ENCODE data around the gene MPEG1.

MPEG1 gene, protein sequence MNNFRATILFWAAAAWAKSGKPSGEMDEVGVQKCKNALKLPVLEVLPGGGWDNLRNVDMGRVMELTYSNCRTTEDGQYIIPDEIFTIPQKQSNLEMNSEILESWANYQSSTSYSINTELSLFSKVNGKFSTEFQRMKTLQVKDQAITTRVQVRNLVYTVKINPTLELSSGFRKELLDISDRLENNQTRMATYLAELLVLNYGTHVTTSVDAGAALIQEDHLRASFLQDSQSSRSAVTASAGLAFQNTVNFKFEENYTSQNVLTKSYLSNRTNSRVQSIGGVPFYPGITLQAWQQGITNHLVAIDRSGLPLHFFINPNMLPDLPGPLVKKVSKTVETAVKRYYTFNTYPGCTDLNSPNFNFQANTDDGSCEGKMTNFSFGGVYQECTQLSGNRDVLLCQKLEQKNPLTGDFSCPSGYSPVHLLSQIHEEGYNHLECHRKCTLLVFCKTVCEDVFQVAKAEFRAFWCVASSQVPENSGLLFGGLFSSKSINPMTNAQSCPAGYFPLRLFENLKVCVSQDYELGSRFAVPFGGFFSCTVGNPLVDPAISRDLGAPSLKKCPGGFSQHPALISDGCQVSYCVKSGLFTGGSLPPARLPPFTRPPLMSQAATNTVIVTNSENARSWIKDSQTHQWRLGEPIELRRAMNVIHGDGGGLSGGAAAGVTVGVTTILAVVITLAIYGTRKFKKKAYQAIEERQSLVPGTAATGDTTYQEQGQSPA

DNA sequence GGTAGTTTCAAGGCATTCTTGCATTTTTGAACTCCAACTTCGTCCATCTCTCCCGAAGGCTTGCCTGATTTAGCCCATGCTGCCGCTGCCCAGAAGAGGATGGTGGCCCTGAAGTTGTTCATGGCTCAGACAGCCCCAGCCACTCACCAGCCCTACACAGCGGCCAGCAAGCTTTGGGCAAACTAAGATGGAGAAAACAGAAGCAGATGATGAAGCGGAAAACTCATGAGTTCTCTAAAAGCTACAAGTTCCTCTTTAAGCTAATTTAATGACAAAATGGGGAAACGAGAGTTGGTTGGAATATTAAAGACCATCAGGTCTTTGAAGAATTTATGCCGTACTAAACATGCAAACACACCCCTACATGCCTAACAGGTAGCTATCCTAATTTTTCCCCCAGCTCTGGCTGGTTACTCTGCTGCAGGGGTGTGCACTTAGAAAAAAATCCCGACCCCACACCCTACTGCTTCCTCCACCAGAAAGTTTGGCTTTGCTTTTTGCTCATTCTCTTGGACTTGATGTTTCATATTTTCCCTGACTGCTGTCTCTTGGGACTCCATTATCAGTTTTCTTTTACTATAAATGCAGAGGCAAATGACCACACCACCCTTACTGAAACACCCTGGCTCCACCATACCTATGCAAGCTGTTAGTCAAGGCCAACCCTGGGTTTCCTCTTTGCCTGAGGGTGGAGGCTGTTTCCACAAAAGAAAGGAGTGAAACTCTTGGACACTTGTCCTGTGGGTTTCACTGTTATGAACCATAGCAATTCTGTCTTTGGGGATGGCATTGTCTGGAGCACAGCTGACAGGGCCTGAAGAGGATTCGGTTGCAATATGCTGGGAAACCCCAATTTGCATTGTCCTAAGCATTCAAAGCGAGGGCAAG, at the start of gene MPEG1:
Gene MPEG1, minus strand, starts transcription at position 184 of the 888 bp plus-strand sequence. Its CDS starts 62 bp downstream, at position 122.
- no peak for DNase-seq (ENCODE audit: low spot score)

- no peak for DNase-seq (ENCODE audit: low spot score)
Measured at GRCh38 chr11:59262177-59262818, 49.6 kb upstream of the MPEG1 start.

DNA sequence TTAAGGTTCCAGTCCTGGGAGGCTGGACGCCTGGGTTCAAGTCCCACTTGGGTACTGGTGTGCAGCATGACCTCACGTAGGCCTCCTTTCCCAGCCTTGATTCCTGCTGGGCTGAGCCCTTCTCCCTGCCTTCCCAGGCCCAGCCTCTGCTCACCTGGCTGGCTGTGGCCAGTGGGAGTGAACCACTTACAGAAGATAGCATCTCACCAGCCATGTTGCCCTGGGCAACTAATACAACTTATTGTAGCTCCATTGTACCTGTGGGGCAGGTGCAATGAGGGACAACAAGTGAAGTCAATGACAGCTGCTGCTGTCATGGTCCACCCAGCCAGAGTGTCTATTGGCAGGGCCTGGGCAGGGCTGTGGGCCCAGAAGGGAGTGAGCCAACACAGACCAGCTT, 48.4 kb upstream of the MPEG1 start:
- DNase-seq (ENCODE audit: low spot score): no peak

GRCh38 chr11:59259867-59260475, 47.2 kb upstream of the MPEG1 start:
- DNase-seq (ENCODE audit: low spot score): no peak

DNA sequence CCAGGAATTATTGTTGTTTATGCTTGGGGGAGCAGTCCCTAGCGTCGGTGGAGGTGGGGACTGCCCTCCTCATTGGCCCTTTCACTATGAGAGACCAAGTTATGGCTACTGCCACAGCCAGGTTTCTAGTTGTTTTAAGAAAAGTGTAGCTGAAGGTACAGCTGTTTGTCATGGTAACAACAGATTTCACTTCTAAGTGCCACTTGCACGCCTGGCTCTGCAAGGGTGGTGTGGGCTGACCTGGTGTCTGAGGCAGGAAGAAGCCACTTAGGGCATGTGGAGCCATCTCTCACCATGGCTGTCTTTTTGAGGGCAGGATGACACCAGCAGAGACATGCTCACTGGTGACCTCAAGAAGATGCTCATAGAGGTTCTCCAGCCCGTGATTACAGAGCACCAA, 46.3 kb upstream of the MPEG1 start:
- no peak for DNase-seq (ENCODE audit: low spot score)

DNA sequence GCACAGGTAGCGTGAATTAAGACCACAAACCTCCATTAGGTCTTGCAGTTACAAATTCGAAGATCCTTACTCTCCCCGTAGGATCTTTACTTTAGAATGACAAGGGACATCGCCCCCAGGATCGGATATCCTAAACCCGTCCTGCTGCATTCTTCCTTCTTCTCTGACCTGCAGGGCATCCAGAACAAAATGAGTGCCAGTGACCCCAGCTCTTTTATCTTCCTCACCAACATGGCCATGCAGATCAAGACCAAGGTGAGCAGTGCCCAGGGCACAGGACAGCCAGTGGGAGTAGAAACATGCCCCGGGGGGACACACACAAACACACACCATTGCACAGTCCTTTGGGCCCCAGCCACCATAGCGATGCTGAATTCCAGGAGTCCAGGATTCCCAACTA, 42.6 kb upstream of the MPEG1 start:
- no peak for DNase-seq (ENCODE audit: low spot score)

- DNase-seq (ENCODE audit: low spot score): no peak
Measured at GRCh38 chr11:59254286-59254685, 41.6 kb upstream of the MPEG1 start.

DNA sequence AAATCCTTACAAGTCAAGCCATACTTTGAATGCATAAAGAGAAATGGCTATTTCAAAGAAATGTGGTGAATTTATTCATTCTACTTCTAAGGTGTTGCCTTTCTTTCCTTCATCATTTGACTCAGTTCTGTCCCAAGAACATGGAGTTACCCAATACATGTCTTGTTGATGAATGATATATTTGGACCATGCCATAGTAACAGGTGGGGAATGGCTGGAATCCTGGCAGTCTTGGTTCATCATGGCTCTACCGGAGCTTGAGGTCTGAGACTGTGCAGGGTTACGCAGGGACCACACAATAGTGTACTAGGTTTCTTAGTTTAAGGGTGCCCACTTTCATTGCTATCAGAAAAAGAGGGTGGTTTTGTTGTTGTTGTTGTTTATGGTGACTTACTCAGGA, 40.3 kb upstream of the MPEG1 start:
- no peak for DNase-seq (ENCODE audit: low spot score)

- DNase-seq (ENCODE audit: low spot score): no peak
Measured at GRCh38 chr11:59249535-59249934, 36.8 kb upstream of the MPEG1 start.

DNA sequence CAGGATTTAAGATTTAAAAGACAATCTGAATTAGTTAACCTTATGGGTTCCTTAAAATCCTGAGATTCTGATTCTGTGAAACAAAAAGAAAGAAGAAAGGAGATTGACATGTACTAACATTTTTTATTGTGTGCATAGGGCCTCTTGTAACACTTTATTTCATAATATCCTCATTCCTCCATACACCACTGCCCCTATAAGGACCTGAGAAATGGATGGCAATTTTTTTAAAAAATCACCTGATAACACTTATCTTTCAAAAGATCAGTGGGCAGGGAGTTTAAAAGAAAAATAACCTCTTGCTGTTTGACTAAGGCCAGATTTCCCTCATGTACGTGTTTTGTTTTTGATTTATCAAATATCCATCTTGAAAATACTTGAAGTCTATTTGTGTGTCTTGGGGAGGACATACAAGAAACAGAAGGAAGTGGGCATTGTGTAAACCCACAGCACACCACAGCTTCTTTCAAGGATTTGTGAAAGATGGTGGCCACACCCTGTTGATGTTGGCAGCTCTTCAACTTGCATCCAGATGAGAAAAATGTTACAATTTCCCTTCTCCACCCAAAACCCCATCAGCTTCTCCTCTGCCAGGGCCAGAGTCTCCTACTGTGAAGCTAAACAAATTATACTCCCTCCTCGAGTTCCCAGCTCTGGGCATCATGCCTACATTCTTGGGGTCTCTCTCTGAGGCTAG, 35.0 kb upstream of the MPEG1 start:
- no peak for DNase-seq (ENCODE audit: low spot score)

DNA sequence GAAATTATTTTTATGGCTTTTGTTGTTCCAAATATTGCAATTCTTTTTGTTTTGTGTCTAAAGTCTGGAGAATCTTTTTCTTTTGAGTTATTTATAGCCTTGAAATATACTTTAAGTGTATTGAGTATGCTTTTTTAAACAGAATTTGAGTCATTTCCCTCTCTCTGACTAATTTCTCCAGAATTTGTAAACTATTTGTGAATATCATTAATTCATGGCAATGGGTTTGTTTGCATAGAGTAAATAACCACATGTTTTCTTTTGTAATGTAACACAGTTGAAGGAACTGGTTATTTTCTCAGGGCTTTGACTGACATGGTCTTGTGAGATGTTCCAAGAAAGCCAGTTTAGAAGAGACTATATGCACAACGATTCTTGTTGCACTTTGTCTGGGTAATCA, 30.9 kb upstream of the MPEG1 start:
- no peak for DNase-seq (ENCODE audit: low spot score)

- no peak for DNase-seq (ENCODE audit: low spot score)
Measured at GRCh38 chr11:59240322-59240721, 27.6 kb upstream of the MPEG1 start.

DNA sequence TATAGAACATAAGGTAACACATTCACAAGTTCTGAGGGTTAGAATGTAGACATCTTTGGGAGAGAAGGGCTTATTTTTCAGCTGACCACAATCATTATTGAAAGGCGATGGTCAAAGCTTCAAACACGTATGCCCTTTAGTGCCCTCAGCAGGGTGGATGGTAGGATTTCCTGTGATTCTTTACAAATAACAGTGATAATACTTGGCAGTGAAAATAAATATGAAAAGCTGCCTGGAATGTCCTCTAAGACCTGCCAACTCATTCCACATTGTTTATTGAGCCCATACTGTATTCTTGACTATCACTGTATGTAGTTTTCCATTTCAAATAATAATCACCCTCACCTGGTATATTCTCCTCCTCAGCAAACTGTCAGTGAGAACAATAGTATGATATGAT, 13.7 kb upstream of the MPEG1 start:
- no peak for DNase-seq (ENCODE audit: low spot score)

DNA sequence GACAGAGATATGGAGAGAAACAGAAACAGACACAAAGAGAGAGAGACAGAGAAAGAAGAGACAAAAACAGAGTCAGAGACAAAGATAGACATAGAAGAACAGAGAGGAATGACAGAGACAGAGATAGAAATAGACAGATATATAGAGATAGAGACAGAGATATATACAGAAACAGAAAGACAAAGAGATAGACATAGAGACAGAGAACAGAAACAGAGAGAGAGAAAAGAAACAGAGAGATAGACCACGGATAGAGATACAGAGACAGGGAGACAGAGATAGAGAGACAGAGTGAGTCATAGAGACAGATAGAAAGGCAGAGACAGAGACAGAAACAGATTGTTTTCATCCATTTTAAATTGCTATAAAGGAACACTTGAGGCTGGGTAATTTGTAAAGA, 12.3 kb upstream of the MPEG1 start:
- DNase-seq (ENCODE audit: low spot score): no peak

GRCh38 chr11:59224351-59224928, 11.7 kb upstream of the MPEG1 start:
- DNase-seq (ENCODE audit: low spot score): no peak

GRCh38 chr11:59223611-59224010, 10.9 kb upstream of the MPEG1 start:
- DNase-seq (ENCODE audit: low spot score): no peak

- DNase-seq (ENCODE audit: low spot score): no peak
Measured at GRCh38 chr11:59223177-59223576, 10.4 kb upstream of the MPEG1 start.

DNA sequence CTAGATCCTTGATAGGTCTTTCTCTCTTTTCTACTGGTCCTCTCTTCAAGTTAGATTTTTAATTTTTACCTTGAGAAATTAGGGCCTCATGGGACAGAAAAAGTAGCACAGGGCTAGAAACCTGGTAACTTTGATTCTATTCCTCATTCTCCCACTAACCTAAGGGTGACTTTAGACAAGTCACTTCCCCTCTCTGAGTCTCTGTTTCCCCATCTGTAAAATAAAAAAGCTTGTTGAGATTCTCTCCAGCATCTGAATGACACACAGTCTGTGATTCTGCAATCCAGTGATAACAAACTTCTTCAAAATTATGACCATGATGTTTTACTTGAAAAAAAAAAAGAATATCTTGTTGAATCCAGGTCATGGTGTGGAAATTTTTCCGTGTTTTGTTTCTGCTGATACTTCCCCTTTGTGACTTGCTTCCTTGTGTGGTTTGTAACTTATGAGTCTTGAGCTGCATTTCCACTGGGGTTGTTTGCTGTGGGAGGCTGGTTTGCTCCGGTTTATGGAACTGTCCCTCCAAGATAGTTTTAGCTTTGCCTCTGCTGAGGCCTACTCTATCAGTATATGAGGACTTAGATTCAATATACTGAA, 9.8 kb upstream of the MPEG1 start:
- no peak for DNase-seq (ENCODE audit: low spot score)

DNA sequence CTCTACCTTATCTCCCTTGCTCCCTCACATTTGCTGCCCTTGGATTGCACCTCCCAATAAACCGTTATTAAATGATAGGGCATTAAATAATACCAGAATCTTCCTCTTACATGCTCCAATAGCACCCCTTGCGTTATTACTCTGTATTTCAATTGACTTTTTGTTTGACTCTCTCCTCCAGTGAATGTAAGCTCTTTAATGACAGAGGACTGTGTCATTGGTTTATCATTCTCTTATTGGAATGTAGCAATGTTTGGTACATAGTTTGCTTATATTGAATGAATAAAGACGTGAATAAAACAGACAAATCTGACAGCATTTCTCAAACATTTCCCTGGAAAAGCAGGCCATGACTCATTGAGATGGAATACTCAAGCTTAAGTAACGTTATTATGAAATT, 8.7 kb upstream of the MPEG1 start:
- DNase-seq (ENCODE audit: low spot score): no peak

GRCh38 chr11:59219836-59220235, 7.1 kb upstream of the MPEG1 start:
- DNase-seq (ENCODE audit: low spot score): no peak

All from HuH-7 (cell line).